Caco-2 (cell line): Measurements from ENCODE around the gene C1orf105. TPM values are rescaled to one million over a fixed set of nuclear protein-coding genes. Genes with fewer than 3 reads are reported as not detected.

ENCODE experiments used
- BruUV-seq: library from RNA; stranded (reverse); fragments of 400-500 nt; replicated peaks from 2 replicates; lab custom pipeline; 2021; lab: Mats Ljungman, UMichigan
- CTCF ChIA-PET: fragments of 300-600 bp; sonication (Branson Sonifier 250); formaldehyde crosslinking; loops from one replicate; lab custom pipeline; 2022; ENCODE audit warnings: antibody characterized with exemption; lab: Charles Lee
- POLR2A ChIA-PET: fragments of 300-600 bp; sonication (Branson Sonifier 250); formaldehyde crosslinking; loops from one replicate; lab custom pipeline; 2022; ENCODE audit warnings: antibody characterized with exemption; lab: Charles Lee
- DNase-seq, 2 experiments: peaks; one replicate each; pipeline versions ENCODE4 v3.0.0 to v3.0.0-alpha.2; 2020 to 2022
- H3K27me3 ChIP-seq: replicated peaks from 2 replicates; pipeline ENCODE4 v1.6.0; 2011; ENCODE audit warnings: low read length; ENCODE audit not compliant: control insufficient read depth, insufficient read depth
- H3K36me3 ChIP-seq: 2 replicates; pipeline ENCODE4 v1.5.1; 2011; ENCODE audit warnings: low read length; ENCODE audit not compliant: control insufficient read depth, insufficient read depth
- H3K4me1 ChIP-seq: fragments of 250-450 bp; sonication (Bioruptor Pico); 2 replicates; pipeline ENCODE4 v1.5.1; 2020; ENCODE audit warnings: mild to moderate bottlenecking
- H3K4me3 ChIP-seq: 2 replicates; pipeline ENCODE4 v1.5.1; 2011; ENCODE audit warnings: low read depth, mild to moderate bottlenecking, control low read depth, low read length
- H3K9me3 ChIP-seq: fragments of 250-450 bp; sonication (Bioruptor Pico); 2 replicates; pipeline ENCODE4 v1.5.1; 2020; ENCODE audit warnings: mild to moderate bottlenecking, moderate library complexity
- H3K27ac Mint-ChIP-seq: one replicate; pipeline ENCODE4 v1.8.0; 2022; ENCODE audit warnings: mixed read lengths; ENCODE audit not compliant: unreplicated experiment
- H3K27me3 Mint-ChIP-seq: one replicate; pipeline ENCODE4 v1.8.0; 2022; ENCODE audit warnings: mixed read lengths; ENCODE audit not compliant: insufficient read depth, unreplicated experiment
- H3K36me3 Mint-ChIP-seq: one replicate; pipeline ENCODE4 v1.8.0; 2022; ENCODE audit warnings: mild to moderate bottlenecking, mixed read lengths; ENCODE audit not compliant: insufficient read depth, unreplicated experiment
- H3K4me1 Mint-ChIP-seq: one replicate; pipeline ENCODE4 v1.8.0; 2022; ENCODE audit warnings: low read depth, mixed read lengths; ENCODE audit not compliant: unreplicated experiment
- H3K4me3 Mint-ChIP-seq: one replicate; pipeline ENCODE4 v1.8.0; 2022; ENCODE audit warnings: mild to moderate bottlenecking, moderate library complexity, mixed read lengths; ENCODE audit not compliant: unreplicated experiment
- H3K9me3 Mint-ChIP-seq: one replicate; pipeline ENCODE4 v1.8.0; 2022; ENCODE audit warnings: mixed read lengths; ENCODE audit not compliant: unreplicated experiment
- CTCF ChIP-seq, 2 experiments: fragments of 200-600 bp in 1 of 2; IDR thresholded peaks; 1 replicate in 1 of 2; 2 replicates in 1 of 2; pipeline versions ENCODE4 v1.5.1 to v1.8.0; 2011 to 2022; ENCODE audit warnings: antibody characterized with exemption in 1 of 2, control low read depth in 1 of 2, inconsistent platforms in 1 of 2, low read depth in 1 of 2, low read length in 1 of 2, mild to moderate bottlenecking in 1 of 2, moderate library complexity in 1 of 2; ENCODE audit not compliant: insufficient read depth in 1 of 2, severe bottlenecking in 1 of 2, unreplicated experiment in 1 of 2
- intact Hi-C: fragments of 100-400 bp; cut with micrococcal nuclease; formaldehyde crosslinking; loops from one replicate; pipeline ENCODE4 v1.10.0; 2022; ENCODE audit not compliant: unreplicated experiment
- total RNA-seq: library from RNA; stranded (reverse); gene quantifications from 2 replicates; pipeline ENCODE4 v1.2.3, GENCODE V29; 2022

Gene C1orf105
- total RNA-seq, 1 experiment from 2014 or later = 0.82 TPM

GRCh38 chr1:172390301-172390682, 30.2 kb upstream of the C1orf105 start:
- intact Hi-C loops = no loop called here
- H3K4me1 Mint-ChIP-seq = peaks cover 14% of the 10 kb centered on the region
- BruUV-seq = no TSS peak
- H3K4me3 Mint-ChIP-seq = no peak overlapping the region
- no peaks in the 10 kb centered on the region for H3K9me3 Mint-ChIP-seq
- TF ChIP-seq CTCF (IDR thresholded peaks at IDR 0.05; ENCODE audit: insufficient read depth in 1 of 2, low read depth in 1 of 2, low read length in 1 of 2, severe bottlenecking in 1 of 2, unreplicated experiment in 1 of 2) = no peak
- H3K36me3 Mint-ChIP-seq = peaks cover 5% of the 10 kb centered on the region
- 0 out of 2 replicates have a peak, but pooled peaks cover 3% of the 10 kb centered on the region for H3K4me1 ChIP-seq
- H3K27ac Mint-ChIP-seq = no peak overlapping the region
- no peaks in the 10 kb centered on the region for H3K9me3 ChIP-seq
- no peaks in the 10 kb centered on the region for H3K27me3 Mint-ChIP-seq
- DNase-seq = no peak
- POLR2A ChIA-PET = no interaction called here
- no peaks in the 10 kb centered on the region for H3K36me3 ChIP-seq
- H3K4me3 ChIP-seq = no peak overlapping the region
- CTCF ChIA-PET = no interaction called here
- no peaks in the 10 kb centered on the region for H3K27me3 ChIP-seq

DNA sequence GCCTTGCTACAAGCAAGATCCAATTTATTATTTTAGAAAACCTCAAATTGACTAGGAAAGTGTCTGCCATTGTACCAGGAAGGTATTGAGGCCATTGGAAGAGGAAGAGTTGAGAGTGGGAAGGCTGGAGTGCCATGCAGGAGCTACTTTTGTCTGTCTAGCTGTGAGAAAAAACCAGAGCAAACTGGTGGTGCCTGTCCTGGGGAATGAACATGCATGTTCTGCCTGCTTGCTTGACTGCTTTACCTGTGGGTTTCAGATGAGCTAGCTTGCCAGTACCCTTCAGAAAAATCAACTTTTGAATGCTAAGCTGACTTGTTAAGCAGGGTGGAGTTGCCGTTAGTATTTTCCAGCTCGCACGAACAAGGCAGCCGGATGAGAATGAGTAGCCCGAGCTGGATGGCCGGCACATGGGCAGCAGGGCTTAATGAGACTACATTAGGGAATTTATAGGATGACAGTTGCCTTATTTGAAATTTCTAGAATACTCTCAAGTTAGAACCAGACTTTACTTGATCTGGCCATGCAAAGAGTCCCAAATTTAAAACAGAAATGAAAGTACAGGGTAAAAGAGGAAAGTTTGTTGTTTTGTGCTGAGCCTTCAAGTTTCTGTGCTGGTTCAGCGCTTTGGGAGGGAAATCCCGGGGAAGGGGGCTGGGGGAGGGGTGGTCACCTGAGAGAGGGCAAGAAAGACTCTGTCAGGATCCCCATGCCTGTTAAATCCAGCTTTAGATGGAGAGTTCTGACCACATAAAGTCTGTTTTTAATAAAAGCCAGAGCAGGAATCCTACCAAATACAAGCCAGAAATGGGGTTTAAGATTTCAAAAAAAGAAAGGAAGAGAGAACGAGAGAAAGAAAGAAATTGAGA, 29.6 kb upstream of the C1orf105 start:
- H3K9me3 ChIP-seq = no peaks in the 10 kb centered on the region
- peaks cover 14% of the 10 kb centered on the region for H3K4me1 Mint-ChIP-seq
- BruUV-seq = no TSS peak
- H3K4me1 ChIP-seq = 0 out of 2 replicates have a peak, but pooled peaks cover 3% of the 10 kb centered on the region
- no peak for DNase-seq
- H3K36me3 ChIP-seq = no peaks in the 10 kb centered on the region
- POLR2A ChIA-PET = no interaction called here
- CTCF ChIA-PET = no interaction called here
- no peaks in the 10 kb centered on the region for H3K27me3 ChIP-seq
- H3K36me3 Mint-ChIP-seq = peaks cover 5% of the 10 kb centered on the region
- no peak overlapping the region for H3K4me3 Mint-ChIP-seq
- H3K27me3 Mint-ChIP-seq = no peaks in the 10 kb centered on the region
- H3K27ac Mint-ChIP-seq = no peak overlapping the region
- TF ChIP-seq CTCF (IDR thresholded peaks at IDR 0.05; ENCODE audit: insufficient read depth in 1 of 2, low read depth in 1 of 2, low read length in 1 of 2, severe bottlenecking in 1 of 2, unreplicated experiment in 1 of 2) = no peak
- H3K9me3 Mint-ChIP-seq = no peaks in the 10 kb centered on the region
- no peak overlapping the region for H3K4me3 ChIP-seq
- intact Hi-C loops = no loop called here

GRCh38 chr1:172391976-172392375, 28.5 kb upstream of the C1orf105 start:
- intact Hi-C loops = no loop called here
- ChIA-PET CTCF (no interaction called here), POLR2A (no interaction called here)
- H3K36me3 ChIP-seq = no peaks in the 10 kb centered on the region
- no peak for TF ChIP-seq CTCF (IDR thresholded peaks at IDR 0.05; ENCODE audit: insufficient read depth in 1 of 2, low read depth in 1 of 2, low read length in 1 of 2, severe bottlenecking in 1 of 2, unreplicated experiment in 1 of 2)
- no peak overlapping the region for H3K4me3 ChIP-seq
- no peaks in the 10 kb centered on the region for H3K9me3 Mint-ChIP-seq
- H3K4me1 Mint-ChIP-seq = peaks cover 14% of the 10 kb centered on the region
- H3K27ac Mint-ChIP-seq = no peak overlapping the region
- peaks cover 5% of the 10 kb centered on the region for H3K36me3 Mint-ChIP-seq
- no TSS peak for BruUV-seq
- no peak overlapping the region for H3K4me3 Mint-ChIP-seq
- H3K9me3 ChIP-seq = no peaks in the 10 kb centered on the region
- no peaks in the 10 kb centered on the region for H3K27me3 Mint-ChIP-seq
- H3K4me1 ChIP-seq = 0 out of 2 replicates have a peak, but pooled peaks cover 3% of the 10 kb centered on the region
- H3K27me3 ChIP-seq = no peaks in the 10 kb centered on the region
- DNase-seq = no peak
